ENCODE data around the gene ESPN. TPM values are rescaled to one million over a fixed set of nuclear protein-coding genes. Genes with fewer than 3 reads are reported as not detected.

The ESPN gene
- total RNA-seq, 1 donor from 2014 or later = 2.7 TPM

DNA sequence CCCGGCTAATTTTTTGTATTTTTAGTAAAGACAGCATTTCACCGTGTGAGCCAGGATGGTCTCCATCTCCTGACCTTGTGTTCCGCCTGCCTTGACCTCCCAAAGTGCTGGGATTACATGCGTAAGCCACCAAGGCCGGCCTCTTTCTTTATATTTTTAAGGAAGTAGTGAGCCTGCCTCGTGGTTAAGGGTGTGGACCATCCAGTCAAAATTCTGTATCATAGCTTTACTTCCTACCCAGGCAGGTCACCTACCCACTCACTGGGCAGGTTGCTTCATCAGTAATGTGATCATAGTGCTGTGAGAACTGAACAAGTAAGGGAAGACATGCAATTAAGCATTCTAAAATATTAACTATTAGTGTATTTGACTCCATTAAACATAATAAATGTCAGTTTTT lies 22.9 kb upstream of the ESPN start:
- no peak for DNase-seq (ENCODE audit: low read depth)
- Histone ChIP-seq H3K36me3 (ENCODE audit: control insufficient read depth, insufficient read depth, low read length) (no peaks in the 10 kb centered on the region), H3K4me3 (ENCODE audit: low read depth, low read length) (no peak overlapping the region), H3K27me3 (ENCODE audit: control insufficient read depth, insufficient read depth, low read length) (no peaks in the 10 kb centered on the region)
- TF ChIP-seq, protein P1, sequence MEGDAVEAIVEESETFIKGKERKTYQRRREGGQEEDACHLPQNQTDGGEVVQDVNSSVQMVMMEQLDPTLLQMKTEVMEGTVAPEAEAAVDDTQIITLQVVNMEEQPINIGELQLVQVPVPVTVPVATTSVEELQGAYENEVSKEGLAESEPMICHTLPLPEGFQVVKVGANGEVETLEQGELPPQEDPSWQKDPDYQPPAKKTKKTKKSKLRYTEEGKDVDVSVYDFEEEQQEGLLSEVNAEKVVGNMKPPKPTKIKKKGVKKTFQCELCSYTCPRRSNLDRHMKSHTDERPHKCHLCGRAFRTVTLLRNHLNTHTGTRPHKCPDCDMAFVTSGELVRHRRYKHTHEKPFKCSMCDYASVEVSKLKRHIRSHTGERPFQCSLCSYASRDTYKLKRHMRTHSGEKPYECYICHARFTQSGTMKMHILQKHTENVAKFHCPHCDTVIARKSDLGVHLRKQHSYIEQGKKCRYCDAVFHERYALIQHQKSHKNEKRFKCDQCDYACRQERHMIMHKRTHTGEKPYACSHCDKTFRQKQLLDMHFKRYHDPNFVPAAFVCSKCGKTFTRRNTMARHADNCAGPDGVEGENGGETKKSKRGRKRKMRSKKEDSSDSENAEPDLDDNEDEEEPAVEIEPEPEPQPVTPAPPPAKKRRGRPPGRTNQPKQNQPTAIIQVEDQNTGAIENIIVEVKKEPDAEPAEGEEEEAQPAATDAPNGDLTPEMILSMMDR (IDR thresholded peaks at IDR 0.05; ENCODE audit: insufficient read depth, low read length, poor library complexity, severe bottlenecking) = no peak

DNA sequence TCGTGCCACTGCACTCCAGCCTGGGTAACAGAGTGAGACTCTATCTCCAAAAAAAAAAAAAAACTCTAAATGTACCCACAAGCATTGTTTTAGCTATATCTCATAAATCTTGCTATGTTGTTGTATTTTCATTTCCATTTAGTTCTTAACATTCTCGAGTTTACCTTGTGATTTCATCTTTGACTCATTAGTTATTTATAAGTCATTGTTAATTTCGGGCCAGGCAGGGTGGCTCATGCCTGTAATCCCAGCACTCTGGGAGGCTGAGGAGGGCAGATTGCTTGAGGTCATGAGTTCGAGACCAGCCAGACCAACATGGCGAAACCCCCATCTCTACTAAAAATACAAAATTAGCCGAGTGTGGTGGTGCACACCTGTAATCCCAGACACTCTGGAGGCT lies 16.6 kb upstream of the ESPN start:
- no peaks in the 10 kb centered on the region for H3K36me3 ChIP-seq (ENCODE audit: control insufficient read depth, insufficient read depth, low read length)
- no peak for DNase-seq (ENCODE audit: low read depth)
- TF ChIP-seq, protein P1 (IDR thresholded peaks at IDR 0.05; ENCODE audit: insufficient read depth, low read length, poor library complexity, severe bottlenecking) = no peak
- H3K4me3 ChIP-seq (ENCODE audit: low read depth, low read length) = no peak overlapping the region
- H3K27me3 ChIP-seq (ENCODE audit: control insufficient read depth, insufficient read depth, low read length) = no peaks in the 10 kb centered on the region

DNA sequence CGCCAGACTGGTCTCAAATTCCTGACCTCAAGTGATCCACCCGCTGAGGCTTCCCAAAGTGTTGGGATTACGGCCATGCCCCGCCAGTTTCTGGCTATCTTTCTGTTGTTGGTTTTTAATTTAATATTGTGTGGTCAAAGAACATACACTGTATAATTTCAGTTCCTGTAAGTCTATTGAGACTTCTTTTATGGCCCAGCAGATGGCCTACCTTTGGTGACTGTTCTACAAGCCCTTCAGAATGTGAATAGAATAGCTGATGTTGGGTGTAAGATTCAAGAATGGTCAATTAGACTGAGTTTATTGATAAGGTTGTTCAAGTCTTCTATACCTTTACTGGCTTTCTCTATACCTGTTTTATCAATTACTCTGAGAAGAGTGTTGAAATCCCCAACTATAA lies 15.5 kb upstream of the ESPN start:
- TF ChIP-seq, protein P1 (IDR thresholded peaks at IDR 0.05; ENCODE audit: insufficient read depth, low read length, poor library complexity, severe bottlenecking) = no peak
- no peaks in the 10 kb centered on the region for H3K27me3 ChIP-seq (ENCODE audit: control insufficient read depth, insufficient read depth, low read length)
- H3K4me3 ChIP-seq (ENCODE audit: low read depth, low read length) = no peak overlapping the region
- no peak for DNase-seq (ENCODE audit: low read depth)
- H3K36me3 ChIP-seq (ENCODE audit: control insufficient read depth, insufficient read depth, low read length) = no peaks in the 10 kb centered on the region

DNA sequence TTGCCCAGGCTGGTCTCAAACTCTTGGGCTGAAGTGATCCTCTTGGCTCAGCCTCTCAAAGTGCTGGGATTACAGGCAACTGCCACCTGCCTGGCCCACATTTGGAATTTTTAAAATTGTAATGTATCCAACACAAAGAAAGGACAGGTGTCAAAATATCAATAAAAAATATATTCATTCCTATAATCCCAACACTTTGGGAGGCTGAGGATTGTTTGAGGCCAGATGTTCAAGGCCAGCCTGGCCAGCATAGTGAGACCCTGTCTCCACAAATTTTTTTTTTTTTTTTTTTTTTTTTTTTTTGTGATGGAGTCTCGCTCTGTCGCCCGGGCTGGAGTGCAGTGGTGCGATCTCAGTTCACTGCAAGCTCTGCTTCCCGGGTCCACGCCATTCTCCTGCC lies 14.8 kb upstream of the ESPN start:
- Histone ChIP-seq H3K27me3 (ENCODE audit: control insufficient read depth, insufficient read depth, low read length) (peaks cover 5% of the 10 kb centered on the region), H3K4me3 (ENCODE audit: low read depth, low read length) (no peak overlapping the region), H3K36me3 (ENCODE audit: control insufficient read depth, insufficient read depth, low read length) (no peaks in the 10 kb centered on the region)
- TF ChIP-seq, protein P1 (IDR thresholded peaks at IDR 0.05; ENCODE audit: insufficient read depth, low read length, poor library complexity, severe bottlenecking) = no peak
- no peak for DNase-seq (ENCODE audit: low read depth)

DNA sequence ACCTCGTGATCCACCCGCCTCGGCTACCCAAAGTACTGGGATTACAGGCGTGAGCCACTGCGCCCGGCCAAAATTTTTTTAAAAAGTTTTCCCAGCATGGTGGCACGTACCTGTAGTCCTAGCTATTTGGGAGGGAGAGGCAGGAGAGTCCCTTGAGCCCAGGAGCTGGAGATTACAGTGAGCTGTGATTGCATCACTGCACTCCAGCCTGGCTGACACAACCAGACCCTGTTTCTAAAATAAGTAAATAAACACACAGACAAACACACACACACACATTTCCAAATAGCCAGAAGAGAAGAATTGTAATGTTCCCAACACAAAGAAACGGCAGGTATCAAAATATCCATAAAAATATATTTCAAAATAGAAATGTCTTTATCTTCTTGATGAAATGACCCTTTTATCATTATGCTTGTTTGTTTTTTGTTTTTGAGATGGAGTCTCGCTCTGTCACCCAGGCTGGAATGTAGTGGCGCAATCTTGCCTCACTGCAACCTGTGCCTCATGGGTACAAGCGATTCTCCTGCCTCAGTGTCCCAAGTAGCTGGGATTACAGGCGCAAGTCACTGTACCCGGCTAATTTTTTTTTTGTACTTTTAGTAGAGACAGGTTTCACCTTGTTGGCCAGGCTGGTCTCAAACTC lies 14.2 kb upstream of the ESPN start:
- TF ChIP-seq, protein P1 (IDR thresholded peaks at IDR 0.05; ENCODE audit: insufficient read depth, low read length, poor library complexity, severe bottlenecking) = no peak
- H3K4me3 ChIP-seq (ENCODE audit: low read depth, low read length) = no peak overlapping the region
- no peaks in the 10 kb centered on the region for H3K36me3 ChIP-seq (ENCODE audit: control insufficient read depth, insufficient read depth, low read length)
- peaks cover 9% of the 10 kb centered on the region for H3K27me3 ChIP-seq (ENCODE audit: control insufficient read depth, insufficient read depth, low read length)
- DNase-seq (ENCODE audit: low read depth) = no peak

DNA sequence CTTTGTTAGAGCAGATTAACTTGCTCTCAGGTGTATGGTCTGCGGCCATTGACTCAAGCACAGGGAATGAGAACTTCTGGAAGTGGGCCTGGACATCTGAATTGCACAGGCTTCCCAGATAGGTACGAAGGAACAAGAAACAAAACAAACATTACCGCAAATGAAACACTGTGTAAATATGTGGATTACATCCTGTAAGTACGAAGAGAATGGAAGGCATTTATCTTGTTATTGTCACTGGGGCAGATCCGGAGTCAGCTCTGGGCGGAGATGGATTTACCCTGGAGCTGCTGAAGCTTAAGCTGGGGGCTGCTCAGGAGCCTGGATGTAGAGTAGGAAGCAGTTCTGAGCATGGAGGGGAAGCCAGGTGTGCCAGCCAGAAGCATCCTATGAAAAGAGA lies 11.7 kb upstream of the ESPN start:
- DNase-seq (ENCODE audit: low read depth) = no peak
- Histone ChIP-seq H3K27me3 (ENCODE audit: control insufficient read depth, insufficient read depth, low read length) (peaks cover 34% of the 10 kb centered on the region), H3K4me3 (ENCODE audit: low read depth, low read length) (no peak overlapping the region), H3K36me3 (ENCODE audit: control insufficient read depth, insufficient read depth, low read length) (no peaks in the 10 kb centered on the region)
- TF ChIP-seq, protein P1 (IDR thresholded peaks at IDR 0.05; ENCODE audit: insufficient read depth, low read length, poor library complexity, severe bottlenecking) = no peak

Data from kidney epithelial cell (primary cell).